GM12891 (cell line): ENCODE results near the gene FIBIN.

Source experiments
- DNase-seq: peaks from one replicate; pipeline ENCODE4 v3.0.0; 2011; ENCODE audit warnings: low spot score; ENCODE audit not compliant: insufficient read length
- FAIRE-seq: peaks from 2 replicates; lab custom pipeline; 2011; peaks lifted over from hg19 to GRCh38; lab: Jason Lieb, UNC
- PAX5 ChIP-seq: IDR thresholded peaks from 2 replicates; pipeline ENCODE4 v1.6.1; 2011; ENCODE audit warnings: low read length, moderate library complexity, mild to moderate bottlenecking; ENCODE audit not compliant: insufficient read depth, severe bottlenecking
- POLR2A ChIP-seq: IDR thresholded peaks from 2 replicates; pipeline ENCODE4 v1.6.1; 2011; ENCODE audit warnings: low read depth, low read length, control low read depth
- POLR2AphosphoS5 ChIP-seq: IDR thresholded peaks from 2 replicates; pipeline ENCODE4 v1.6.1; 2011; ENCODE audit warnings: low read depth, low read length, control low read depth
- POU2F2 ChIP-seq: IDR thresholded peaks from 2 replicates; pipeline ENCODE4 v1.6.1; 2011; ENCODE audit warnings: low read depth, mild to moderate bottlenecking, control low read depth, low read length, moderate library complexity
- SPI1 ChIP-seq: IDR thresholded peaks from 2 replicates; pipeline ENCODE4 v1.6.1; 2011; ENCODE audit warnings: low read depth, low read length, control low read depth
- TAF1 ChIP-seq: IDR thresholded peaks from 2 replicates; pipeline ENCODE4 v1.6.1; 2011; ENCODE audit warnings: low read depth, low read length, control low read depth

FIBIN gene

DNA sequence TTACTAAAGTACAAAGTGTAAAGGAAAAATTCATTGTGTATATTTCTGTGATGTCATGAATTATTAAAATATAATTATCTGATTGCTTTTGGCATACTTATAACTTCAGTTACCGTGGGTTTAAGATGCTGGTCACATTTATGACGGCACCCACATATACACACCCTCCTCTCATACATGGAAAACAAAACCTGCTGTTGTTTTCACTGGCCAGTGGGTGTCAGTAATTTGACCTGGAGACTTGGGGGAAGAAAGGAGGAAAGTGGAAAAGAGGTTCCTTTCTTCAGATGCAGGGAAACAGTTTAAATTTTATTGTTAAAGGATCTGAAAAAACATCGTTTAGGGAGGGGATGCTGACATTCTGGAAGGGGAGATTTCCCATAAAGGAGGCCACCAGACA, 46.0 kb downstream of the FIBIN start:
- DNase-seq (no peak), FAIRE-seq (no peak)
- TF ChIP-seq POLR2A: no peak
- no peak for TF ChIP-seq POLR2AphosphoS5
- TF ChIP-seq PAX5: no peak
- no peak for TF ChIP-seq SPI1
- TF ChIP-seq POU2F2: no peak
- no peak for TF ChIP-seq TAF1

DNA sequence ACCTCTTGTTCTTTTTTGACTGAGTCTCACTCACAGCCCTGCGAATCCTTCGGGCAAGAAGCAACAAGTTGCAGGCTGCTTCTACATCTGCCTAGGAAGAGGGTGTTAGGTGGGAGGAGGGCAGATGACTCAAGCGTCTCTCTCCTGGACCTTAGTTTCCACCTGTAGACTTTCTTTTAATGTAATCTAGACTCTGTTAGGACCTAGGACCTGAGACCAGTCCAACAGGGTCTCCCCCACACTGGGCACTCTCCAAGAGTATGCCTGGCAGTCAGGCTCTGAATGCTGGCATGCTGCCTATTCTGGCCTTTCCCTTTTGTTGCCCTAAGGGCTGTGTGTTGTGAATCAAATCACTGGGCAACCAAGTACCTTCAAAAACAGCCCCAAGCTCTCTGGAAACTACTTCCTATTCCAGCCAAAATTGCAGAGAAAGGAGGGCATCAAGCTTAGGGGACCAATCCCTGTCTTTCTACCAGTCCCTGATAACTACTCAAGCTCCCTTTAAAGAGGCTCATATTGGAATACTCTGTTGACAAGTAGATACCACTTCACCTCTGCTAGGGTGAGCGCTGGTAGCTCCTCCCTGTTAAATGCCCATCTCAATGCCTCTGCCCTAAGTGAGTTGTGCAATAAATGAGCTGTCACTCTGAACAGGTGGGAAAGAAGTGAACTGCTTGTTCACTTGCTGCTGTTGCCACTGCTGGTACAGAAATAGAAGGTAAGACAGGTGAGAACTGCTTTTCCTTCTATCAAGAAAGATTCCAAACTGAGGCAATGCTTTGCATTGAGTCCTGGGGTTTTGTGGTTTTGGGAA, 46.6 kb downstream of the FIBIN start, which contains the start of gene BBOX1:
TSS of gene BBOX1 (plus strand) at position 514 of the 814 bp plus-strand sequence. CDS start 14,616 bp downstream, outside the sequence.
- DNase-seq (no peak), FAIRE-seq (no peak)
- TF ChIP-seq PAX5: no peak
- no peak for TF ChIP-seq SPI1
- no peak for TF ChIP-seq POU2F2
- no peak for TF ChIP-seq POLR2AphosphoS5

DNA sequence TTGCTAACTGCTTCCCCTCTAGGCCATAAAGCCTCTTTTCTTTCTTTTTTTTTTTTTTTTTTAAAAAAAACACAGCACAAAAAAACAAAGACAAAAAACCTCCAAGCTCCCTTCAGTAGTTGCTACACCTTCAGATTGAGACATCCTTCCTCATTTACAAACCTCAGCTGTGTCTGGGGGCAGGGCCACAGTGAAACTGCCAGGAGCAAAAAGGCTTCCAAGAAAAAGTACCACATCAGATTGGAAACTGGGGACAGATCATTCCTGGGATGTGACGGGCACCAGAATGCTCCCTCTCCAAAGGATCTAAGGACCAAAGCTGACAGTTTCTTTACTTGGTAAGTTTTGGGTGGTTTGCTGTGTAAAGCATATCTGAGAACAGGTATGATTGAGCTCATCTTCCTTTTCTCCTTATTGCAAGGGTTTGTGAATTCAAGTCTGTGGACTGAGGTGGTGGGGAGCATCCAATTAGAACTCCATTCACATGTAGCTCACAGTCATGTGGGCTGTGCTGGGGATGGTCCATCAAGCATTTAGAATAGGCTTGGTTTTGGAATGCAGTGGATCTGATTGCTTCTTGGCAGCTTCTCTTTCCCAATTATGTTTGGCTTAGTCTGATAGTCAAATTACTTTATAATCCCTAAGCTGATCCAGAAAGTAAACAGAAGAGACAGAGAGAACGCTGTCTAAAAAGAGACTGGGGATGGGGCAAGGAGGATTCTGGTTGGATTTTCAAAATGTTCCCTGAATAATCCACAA, 47.4 kb downstream of the FIBIN start:
- FAIRE-seq: no peak
- TF ChIP-seq PAX5 (no peak), TAF1 (no peak), POLR2AphosphoS5 (no peak), POLR2A (no peak), SPI1 (no peak), POU2F2 (no peak)
- DNase-seq: no peak
